Measurements from ENCODE around the gene NTSR1. TPM values are rescaled to one million over a fixed set of nuclear protein-coding genes. Genes with fewer than 3 reads are reported as not detected.

NTSR1 gene
- total RNA-seq, 4 donors from 2014 or later = 0.76 TPM; not detected in 3

GRCh38 chr20:62706344-62706743, 2.3 kb upstream of the NTSR1 start:
- Histone ChIP-seq H3K4me1 (peaks cover 0 to 25% (median 4%) of the 10 kb centered on the region in 4 donors), H3K9me3 (no peaks in the 10 kb centered on the region), H3K27ac (no peak overlapping the region), H3K4me3 (no peak overlapping the region), H3K36me3 (no peaks in the 10 kb centered on the region), H3K27me3 (peaks cover 0 to 27% of the 10 kb centered on the region in 2 donors)
- no peak for DNase-seq
- no peak for TF ChIP-seq POLR2A (IDR thresholded peaks at IDR 0.05)
- TF ChIP-seq, protein P1, sequence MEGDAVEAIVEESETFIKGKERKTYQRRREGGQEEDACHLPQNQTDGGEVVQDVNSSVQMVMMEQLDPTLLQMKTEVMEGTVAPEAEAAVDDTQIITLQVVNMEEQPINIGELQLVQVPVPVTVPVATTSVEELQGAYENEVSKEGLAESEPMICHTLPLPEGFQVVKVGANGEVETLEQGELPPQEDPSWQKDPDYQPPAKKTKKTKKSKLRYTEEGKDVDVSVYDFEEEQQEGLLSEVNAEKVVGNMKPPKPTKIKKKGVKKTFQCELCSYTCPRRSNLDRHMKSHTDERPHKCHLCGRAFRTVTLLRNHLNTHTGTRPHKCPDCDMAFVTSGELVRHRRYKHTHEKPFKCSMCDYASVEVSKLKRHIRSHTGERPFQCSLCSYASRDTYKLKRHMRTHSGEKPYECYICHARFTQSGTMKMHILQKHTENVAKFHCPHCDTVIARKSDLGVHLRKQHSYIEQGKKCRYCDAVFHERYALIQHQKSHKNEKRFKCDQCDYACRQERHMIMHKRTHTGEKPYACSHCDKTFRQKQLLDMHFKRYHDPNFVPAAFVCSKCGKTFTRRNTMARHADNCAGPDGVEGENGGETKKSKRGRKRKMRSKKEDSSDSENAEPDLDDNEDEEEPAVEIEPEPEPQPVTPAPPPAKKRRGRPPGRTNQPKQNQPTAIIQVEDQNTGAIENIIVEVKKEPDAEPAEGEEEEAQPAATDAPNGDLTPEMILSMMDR (IDR thresholded peaks at IDR 0.05) = no peak

DNA sequence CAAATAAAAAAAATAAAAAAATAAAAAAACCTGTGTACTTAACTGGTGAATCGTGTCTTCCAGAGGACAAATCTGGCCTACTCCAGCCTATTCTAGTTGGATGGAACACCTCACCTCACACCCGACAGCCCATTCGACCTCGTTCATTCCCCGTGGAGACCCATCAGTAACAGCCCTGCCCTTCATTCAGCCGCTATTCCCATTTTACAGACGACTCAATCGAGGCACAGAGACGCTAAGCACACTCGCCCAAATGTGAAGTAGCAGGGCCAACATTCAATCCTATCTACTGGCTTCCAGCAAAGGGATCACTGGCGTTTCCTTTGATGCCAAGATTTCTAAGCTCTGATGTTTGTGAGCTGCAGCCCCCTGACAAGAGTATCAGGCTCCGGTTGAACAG, 1.8 kb upstream of the NTSR1 start:
- peaks cover 0 to 25% (median 4%) of the 10 kb centered on the region in 4 donors for H3K4me1 ChIP-seq
- peaks cover 0 to 27% of the 10 kb centered on the region in 2 donors for H3K27me3 ChIP-seq
- no peaks in the 10 kb centered on the region for H3K36me3 ChIP-seq
- no peak for DNase-seq
- TF ChIP-seq POLR2A (IDR thresholded peaks at IDR 0.05) = no peak
- TF ChIP-seq, protein P1 (IDR thresholded peaks at IDR 0.05) = no peak
- no peak overlapping the region for H3K27ac ChIP-seq
- no peaks in the 10 kb centered on the region for H3K9me3 ChIP-seq
- H3K4me3 ChIP-seq = no peak overlapping the region

DNA sequence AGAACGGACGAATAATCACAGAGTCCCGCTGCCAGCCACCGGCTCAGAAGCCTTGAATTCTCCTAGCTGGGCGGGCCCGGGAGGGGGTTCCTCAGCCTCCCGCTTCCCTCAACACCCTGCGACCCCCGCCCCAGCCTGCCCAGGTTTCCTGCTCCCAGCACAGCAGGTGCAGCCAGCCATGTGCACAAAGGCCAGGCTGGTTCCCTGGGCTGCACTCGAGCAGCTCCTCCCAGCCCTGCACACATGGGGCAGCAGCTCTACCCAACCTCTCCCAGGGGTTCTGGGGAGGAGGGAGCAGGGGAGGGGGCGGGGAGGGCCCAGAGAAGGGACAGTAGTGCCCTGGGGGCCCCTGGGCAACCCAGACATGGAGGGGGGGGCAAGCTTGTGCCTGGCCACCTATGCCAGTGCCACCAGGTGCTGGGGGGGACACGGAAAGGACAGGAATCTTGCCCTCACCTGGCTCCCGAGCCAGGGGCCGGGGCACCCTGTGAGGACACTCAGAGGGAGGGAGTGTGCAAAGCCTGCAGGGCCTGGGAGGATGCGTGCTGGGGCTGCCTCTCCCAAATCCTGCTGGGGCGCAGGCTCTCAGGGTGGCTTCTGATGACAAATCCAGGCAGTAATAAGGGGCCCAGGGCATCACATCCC, 1.2 kb upstream of the NTSR1 start:
- Histone ChIP-seq H3K27ac (no peak overlapping the region), H3K4me3 (no peak overlapping the region), H3K4me1 (peaks cover 0 to 25% (median 4%) of the 10 kb centered on the region in 4 donors), H3K9me3 (no peaks in the 10 kb centered on the region), H3K27me3 (peaks cover 0 to 27% of the 10 kb centered on the region in 2 donors), H3K36me3 (no peaks in the 10 kb centered on the region)
- TF ChIP-seq, protein P1 (IDR thresholded peaks at IDR 0.05) = no peak
- TF ChIP-seq POLR2A (IDR thresholded peaks at IDR 0.05) = no peak
- DNase-seq = no peak

GRCh38 chr20:62707921-62708521, 615 bp upstream of the NTSR1 start:
- peak overlapping the region in 1 of 4 donors; percentile 14 for H3K4me3 ChIP-seq
- H3K4me1 ChIP-seq = peaks cover 0 to 25% (median 4%) of the 10 kb centered on the region in 4 donors
- H3K27me3 ChIP-seq = peaks cover 0 to 27% of the 10 kb centered on the region in 2 donors

DNA sequence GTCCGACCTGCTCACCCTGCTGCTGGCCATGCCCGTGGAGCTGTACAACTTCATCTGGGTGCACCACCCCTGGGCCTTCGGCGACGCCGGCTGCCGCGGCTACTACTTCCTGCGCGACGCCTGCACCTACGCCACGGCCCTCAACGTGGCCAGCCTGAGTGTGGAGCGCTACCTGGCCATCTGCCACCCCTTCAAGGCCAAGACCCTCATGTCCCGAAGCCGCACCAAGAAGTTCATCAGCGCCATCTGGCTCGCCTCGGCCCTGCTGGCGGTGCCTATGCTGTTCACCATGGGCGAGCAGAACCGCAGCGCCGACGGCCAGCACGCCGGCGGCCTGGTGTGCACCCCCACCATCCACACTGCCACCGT, 885 bp downstream of the NTSR1 start:
- H3K4me1 ChIP-seq = peaks cover 0 to 15% (median 4%) of the 10 kb centered on the region in 4 donors
- H3K4me3 ChIP-seq = no peak overlapping the region
- peaks cover 0 to 27% of the 10 kb centered on the region in 2 donors for H3K27me3 ChIP-seq
- DNase-seq = no peak
- H3K36me3 ChIP-seq = no peaks in the 10 kb centered on the region
- no peak for TF ChIP-seq POLR2A (IDR thresholded peaks at IDR 0.05)
- TF ChIP-seq, protein P1 (IDR thresholded peaks at IDR 0.05) = no peak
- H3K9me3 ChIP-seq = no peaks in the 10 kb centered on the region
- no peak overlapping the region for H3K27ac ChIP-seq

More at GRCh38 chr20:62707921-62708521, 615 bp upstream of the NTSR1 start:
- DNase-seq = no peak
- TF ChIP-seq, protein P1 (IDR thresholded peaks at IDR 0.05) = no peak
- TF ChIP-seq POLR2A (IDR thresholded peaks at IDR 0.05) = no peak
- H3K36me3 ChIP-seq = no peaks in the 10 kb centered on the region
- H3K9me3 ChIP-seq = no peaks in the 10 kb centered on the region
- no peak overlapping the region for H3K27ac ChIP-seq

Measured in Peyer's patch (tissue), 4 donors.